B cell (primary cell): Measurements from ENCODE around the gene ANKDD1B. TPM values are rescaled to one million over a fixed set of nuclear protein-coding genes. Genes with fewer than 3 reads are reported as not detected.
"Not testable (repeated sequence)": the region's sequence is repeated elsewhere in the genome, so short reads cannot be mapped to it uniquely, and the experiment has no call there.

Experiments used
- ATAC-seq: fragments of 200-7000 bp; cut with Tn5 transposase; one replicate; pipeline ENCODE4 v1.10.0; 2021; ENCODE audit warnings: low read depth, mild to moderate bottlenecking, moderate number of reproducible peaks, moderate library complexity
- CTCF ChIA-PET: fragments of 350-600 bp; sonication (Branson Sonifier 250); formaldehyde crosslinking; loops from one replicate; lab custom pipeline; 2021; ENCODE audit warnings: antibody characterized with exemption, inconsistent platforms; lab: Charles Lee
- POLR2A ChIA-PET: fragments of 350-600 bp; sonication (Branson Sonifier 250); formaldehyde crosslinking; loops from one replicate; lab custom pipeline; 2021; ENCODE audit warnings: antibody characterized with exemption; lab: Charles Lee
- DNase-seq: peaks from one replicate; pipeline ENCODE4 v3.0.0; 2013
- H2AFZ ChIP-seq: 2 replicates; pipeline ENCODE4 v1.6.1; 2012; ENCODE audit warnings: mild to moderate bottlenecking, low read depth, low read length; ENCODE audit not compliant: insufficient read depth, poor library complexity, severe bottlenecking
- H3K27ac ChIP-seq, 2 donors: 1 replicate in 1 of 2; 2 replicates in 1 of 2; pipeline ENCODE4 v1.5.1; 2012 to 2013; ENCODE audit warnings: low read length in 2 of 2, mild to moderate bottlenecking in 2 of 2, moderate library complexity in 1 of 2
- H3K27me3 ChIP-seq, 4 experiments: fragments of 200-600 bp in 1 of 4; sonication (generic) in 1 of 4; replicated peaks in 1 of 4; 1 replicate in 2 of 4; 2 replicates in 2 of 4; pipeline versions ENCODE4 v1.6.1 to v1.7.0; 2013 to 2016; ENCODE audit warnings: low read length in 3 of 4, mild to moderate bottlenecking in 2 of 4, mixed read lengths in 1 of 4, moderate library complexity in 1 of 4; ENCODE audit not compliant: insufficient read depth in 4 of 4, control insufficient read depth in 3 of 4; ENCODE audit errors: control extremely low read depth in 1 of 4
- H3K36me3 ChIP-seq, 2 experiments: replicated peaks in 1 of 2; 1 replicate in 1 of 2; 2 replicates in 1 of 2; pipeline versions ENCODE4 v1.6.1 to v1.7.1; 2013; ENCODE audit warnings: low read length in 1 of 2; ENCODE audit not compliant: insufficient read depth in 2 of 2, control insufficient read depth in 1 of 2; ENCODE audit errors: control extremely low read depth in 1 of 2, extremely low read depth in 1 of 2
- H3K4me1 ChIP-seq, 2 donors: fragments of 200-600 bp in 1 of 2; sonication (generic) in 1 of 2; 1 replicate in 1 of 2; 2 replicates in 1 of 2; pipeline versions ENCODE4 v1.5.1 to v1.6.1; 2013 to 2017; ENCODE audit warnings: low read length in 2 of 2; ENCODE audit not compliant: control insufficient read depth in 2 of 2, insufficient read depth in 2 of 2
- H3K4me2 ChIP-seq: replicated peaks from 2 replicates; pipeline ENCODE3; 2012; ENCODE audit warnings: mild to moderate bottlenecking, low read depth, low read length; ENCODE audit not compliant: poor library complexity, severe bottlenecking
- H3K4me3 ChIP-seq, 5 experiments: fragments of 200-600 bp in 1 of 5; sonication (generic) in 1 of 5; 1 replicate in 3 of 5; 2 replicates in 2 of 5; pipeline versions ENCODE4 v1.5.1 to v1.7.0; 2011 to 2016; ENCODE audit warnings: low read length in 4 of 5, mild to moderate bottlenecking in 4 of 5, low read depth in 2 of 5, control low read depth in 1 of 5, moderate library complexity in 1 of 5; ENCODE audit not compliant: insufficient read depth in 1 of 5; ENCODE audit errors: control extremely low read depth in 1 of 5, extremely low read depth in 1 of 5
- H3K79me2 ChIP-seq: fragments of 200-600 bp; sonication (generic); one replicate; pipeline ENCODE4 v1.6.0; 2016; ENCODE audit warnings: low read length; ENCODE audit not compliant: control insufficient read depth, insufficient read depth
- H3K9ac ChIP-seq: fragments of 200-600 bp; sonication (generic); 2 replicates; pipeline ENCODE4 v1.6.1; 2017; ENCODE audit warnings: mild to moderate bottlenecking, low read length, moderate library complexity
- H3K9me3 ChIP-seq, 3 donors: one replicate each; pipeline versions ENCODE4 v1.6.1 to v1.7.1; 2013; ENCODE audit warnings: low read length in 2 of 3; ENCODE audit not compliant: control insufficient read depth in 2 of 3, insufficient read depth in 1 of 3; ENCODE audit errors: control extremely low read depth in 1 of 3
- H4K20me1 ChIP-seq: 2 replicates; pipeline ENCODE4 v1.6.0; 2012; ENCODE audit warnings: mild to moderate bottlenecking, low read length; ENCODE audit not compliant: insufficient read depth, control insufficient read depth, poor library complexity, severe bottlenecking
- H3K27ac Mint-ChIP-seq: one replicate; pipeline ENCODE4 v1.8.0; 2021; ENCODE audit warnings: mixed read lengths
- H3K27me3 Mint-ChIP-seq: one replicate; pipeline ENCODE4 v1.8.0; 2021; ENCODE audit warnings: mixed read lengths
- H3K4me1 Mint-ChIP-seq: one replicate; pipeline ENCODE4 v1.8.0; 2021; ENCODE audit warnings: mixed read lengths
- H3K4me3 Mint-ChIP-seq: one replicate; pipeline ENCODE4 v1.8.0; 2021; ENCODE audit warnings: mixed read lengths
- H3K9me3 Mint-ChIP-seq: one replicate; pipeline ENCODE4 v1.8.0; 2022; ENCODE audit warnings: mixed read lengths; ENCODE audit not compliant: insufficient read depth
- EZH2 ChIP-seq: IDR thresholded peaks from 2 replicates; pipeline ENCODE4 v1.6.1; 2012; ENCODE audit warnings: borderline replicate concordance, low read depth, mild to moderate bottlenecking, moderate library complexity, low read length; ENCODE audit not compliant: insufficient read depth, poor library complexity, severe bottlenecking
- WGBS: methylation state at CpG from one replicate; pipeline ENCODE4 v1.1.5; 2013; ENCODE audit warnings: missing lambda C conversion rate; ENCODE audit not compliant: insufficient coverage; 5-methylcytosine and 5-hydroxymethylcytosine counted together
- intact Hi-C: fragments of 100-400 bp; cut with micrococcal nuclease; formaldehyde crosslinking; loops from one replicate; pipeline ENCODE4 v1.10.0; 2022
- polyA plus RNA-seq: library from polyadenylated mRNA; depleted of rRNA; stranded (reverse); fragments of >200 nt; gene quantifications from 2 replicates; pipeline ENCODE4 v1.2.3, GENCODE V29; 2012
- total RNA-seq, 2 donors: library from RNA; stranded (reverse); fragments of 120-200 nt in 1 of 2; gene quantifications; 1 replicate in 1 of 2; 2 replicates in 1 of 2; pipeline versions ENCODE4 v1.2.3 to v1.2.4, GENCODE V29; 2013 to 2022
- TF ChIP-seq, protein P1 (sequence below): fragments of 200-600 bp; IDR thresholded peaks from one replicate; pipeline ENCODE4 v1.8.0; 2022; ENCODE audit warnings: antibody characterized with exemption, mild to moderate bottlenecking

ANKDD1B gene
- total and polyA plus RNA-seq, 2 donors (not counting 1 experiment from before 2014, with no cell fraction given) = 0.30 to 1.1 TPM

GRCh38 chr5:75608870-75609269 lies 2.4 kb upstream of the ANKDD1B start:
- Mint-ChIP-seq H3K27ac (no peak overlapping the region), H3K27me3 (peaks cover 9% of the 10 kb centered on the region), H3K4me1 (peaks cover 17% of the 10 kb centered on the region), H3K4me3 (no peak overlapping the region), H3K9me3 (no peaks in the 10 kb centered on the region)
- H3K4me1 ChIP-seq = peaks cover 10 to 16% of the 10 kb centered on the region in 2 donors
- H3K27ac ChIP-seq = no peak overlapping the region
- H3K36me3 ChIP-seq = no peaks in the 10 kb centered on the region
- WGBS = no CpG with 5 or more reads among the region's 1 CpG
- ChIA-PET CTCF (no interaction called here), POLR2A (no interaction called here)
- H3K27me3 ChIP-seq = peaks cover 0 to 15% (median 10%) of the 10 kb centered on the region in 4 experiments
- H3K9ac ChIP-seq = no peak overlapping the region
- ATAC-seq (no peak), DNase-seq (no peak)
- intact Hi-C loops = no loop called here
- no peaks in the 10 kb centered on the region for H3K79me2 ChIP-seq
- H3K9me3 ChIP-seq = no peaks in the 10 kb centered on the region
- H4K20me1 ChIP-seq = no peaks in the 10 kb centered on the region
- H2AFZ ChIP-seq = no peak overlapping the region
- H3K4me3 ChIP-seq = no peak overlapping the region
- no peak for TF ChIP-seq EZH2
- TF ChIP-seq, protein P1, sequence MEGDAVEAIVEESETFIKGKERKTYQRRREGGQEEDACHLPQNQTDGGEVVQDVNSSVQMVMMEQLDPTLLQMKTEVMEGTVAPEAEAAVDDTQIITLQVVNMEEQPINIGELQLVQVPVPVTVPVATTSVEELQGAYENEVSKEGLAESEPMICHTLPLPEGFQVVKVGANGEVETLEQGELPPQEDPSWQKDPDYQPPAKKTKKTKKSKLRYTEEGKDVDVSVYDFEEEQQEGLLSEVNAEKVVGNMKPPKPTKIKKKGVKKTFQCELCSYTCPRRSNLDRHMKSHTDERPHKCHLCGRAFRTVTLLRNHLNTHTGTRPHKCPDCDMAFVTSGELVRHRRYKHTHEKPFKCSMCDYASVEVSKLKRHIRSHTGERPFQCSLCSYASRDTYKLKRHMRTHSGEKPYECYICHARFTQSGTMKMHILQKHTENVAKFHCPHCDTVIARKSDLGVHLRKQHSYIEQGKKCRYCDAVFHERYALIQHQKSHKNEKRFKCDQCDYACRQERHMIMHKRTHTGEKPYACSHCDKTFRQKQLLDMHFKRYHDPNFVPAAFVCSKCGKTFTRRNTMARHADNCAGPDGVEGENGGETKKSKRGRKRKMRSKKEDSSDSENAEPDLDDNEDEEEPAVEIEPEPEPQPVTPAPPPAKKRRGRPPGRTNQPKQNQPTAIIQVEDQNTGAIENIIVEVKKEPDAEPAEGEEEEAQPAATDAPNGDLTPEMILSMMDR = no peak
- H3K4me2 ChIP-seq = no peak overlapping the region

DNA sequence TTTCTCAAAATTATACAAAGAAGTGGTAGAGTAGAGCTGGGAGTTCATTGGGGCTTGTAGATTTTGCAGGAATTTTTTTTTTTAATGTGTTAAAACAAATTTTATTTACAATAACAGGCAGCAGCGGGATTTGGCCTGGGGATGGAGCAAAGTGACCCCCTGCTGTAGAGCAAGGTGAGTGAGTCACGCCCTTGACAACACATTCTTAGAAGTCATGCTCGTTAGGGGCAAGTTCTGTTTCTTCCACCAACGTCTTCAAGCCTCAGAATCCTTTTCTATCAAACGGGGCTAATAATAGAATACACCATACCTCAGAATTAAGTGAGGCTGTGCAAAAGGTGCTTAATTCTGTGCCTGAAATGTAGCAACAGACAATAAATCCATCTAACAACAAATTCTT lies 1.1 kb upstream of the ANKDD1B start:
- Histone ChIP-seq H3K79me2 (no peaks in the 10 kb centered on the region), H4K20me1 (no peaks in the 10 kb centered on the region), H3K9me3 (no peaks in the 10 kb centered on the region), H3K4me3 (no peak overlapping the region), H3K27ac (no peak overlapping the region), H3K27me3 (peaks cover 0 to 15% (median 10%) of the 10 kb centered on the region in 4 experiments), H3K36me3 (no peaks in the 10 kb centered on the region), H3K4me1 (peaks cover 10 to 16% of the 10 kb centered on the region in 2 donors), H2AFZ (no peak overlapping the region), H3K4me2 (no peak overlapping the region), H3K9ac (no peak overlapping the region)
- ChIA-PET CTCF (no interaction called here), POLR2A (no interaction called here)
- Mint-ChIP-seq H3K9me3 (no peaks in the 10 kb centered on the region), H3K27ac (no peak overlapping the region), H3K4me1 (peaks cover 17% of the 10 kb centered on the region), H3K4me3 (no peak overlapping the region), H3K27me3 (peaks cover 9% of the 10 kb centered on the region)
- ATAC-seq = no peak
- intact Hi-C loops = no loop called here
- DNase-seq = no peak
- TF ChIP-seq, protein P1 = no peak
- no peak for TF ChIP-seq EZH2
- whole genome bisulfite sequencing = 100% methylated on average over 2 of the region's 5 CpGs

DNA sequence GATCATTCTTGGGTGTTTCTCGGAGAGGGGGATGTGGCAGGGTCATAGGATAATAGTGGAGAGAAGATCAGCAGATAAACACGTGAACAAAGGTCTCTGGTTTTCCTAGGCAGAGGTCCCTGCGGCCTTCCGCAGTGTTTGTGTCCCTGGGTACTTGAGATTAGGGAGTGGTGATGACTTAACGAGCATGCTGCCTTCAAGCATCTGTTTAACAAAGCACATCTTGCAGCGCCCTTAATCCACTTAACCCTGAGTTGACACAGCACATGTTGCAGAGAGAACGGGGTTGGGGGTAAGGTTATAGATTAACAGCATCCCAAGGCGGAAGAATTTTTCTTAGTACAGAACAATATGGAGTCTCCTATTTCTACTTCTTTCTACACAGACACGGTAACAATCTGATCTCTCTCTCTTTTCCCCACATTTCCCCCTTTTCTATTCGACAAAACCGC lies 368 bp upstream of the ANKDD1B start:
- CTCF ChIA-PET, ATAC-seq, H3K9me3 ChIP-seq, H3K9ac ChIP-seq, intact Hi-C loops, H3K27ac ChIP-seq, H3K4me3 ChIP-seq, H2AFZ ChIP-seq, H3K9me3 Mint-ChIP-seq, POLR2A ChIA-PET, H3K36me3 ChIP-seq, H3K27ac Mint-ChIP-seq, DNase-seq, H3K79me2 ChIP-seq, H4K20me1 ChIP-seq, H3K27me3 Mint-ChIP-seq: not testable (repeated sequence)
- H3K27me3 ChIP-seq = peaks cover 0 to 15% (median 10%) of the 10 kb centered on the region in 4 experiments
- 24% methylated on average over 5 of the region's 11 CpGs for WGBS
- H3K4me1 ChIP-seq = peaks cover 10 to 16% of the 10 kb centered on the region in 2 donors
- H3K4me2 ChIP-seq = peak overlapping the region; percentile 71
- peak overlapping the region; percentile 70 for H3K4me3 Mint-ChIP-seq
- peaks cover 17% of the 10 kb centered on the region for H3K4me1 Mint-ChIP-seq
